T-helper 22 cell (primary cell): ENCODE results near the gene ODF4.

Experiments
- DNase-seq: peaks from one replicate; pipeline ENCODE4 v3.0.0-alpha.2; 2020; ENCODE audit warnings: low read depth

ODF4 gene

DNA sequence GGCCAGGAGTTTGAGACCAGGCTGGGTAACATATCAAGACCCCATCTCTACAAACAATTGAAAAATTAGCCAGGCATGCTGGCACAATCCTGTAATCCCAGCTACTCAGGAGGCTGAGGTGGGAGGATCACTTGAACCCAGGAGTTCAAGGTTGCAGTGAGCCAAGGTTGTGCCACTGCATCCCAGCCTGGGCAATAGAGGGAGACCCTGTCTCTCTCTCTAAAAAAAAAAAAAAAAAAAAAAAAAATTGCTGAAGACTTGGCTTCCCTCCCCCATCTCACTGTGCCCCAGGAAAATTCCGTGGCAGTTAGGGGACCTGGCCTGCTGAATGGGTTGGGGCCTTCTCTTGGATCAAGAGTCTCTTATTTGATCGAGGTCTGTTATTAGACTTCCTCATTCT, at the start of gene ODF4:
TSS of gene ODF4 (plus strand) at position 301 of the 400 bp plus-strand sequence. CDS start 212 bp downstream, outside the sequence.
- DNase-seq: no peak

GRCh38 chr17:8290043-8290442, 49.6 kb upstream of the ODF4 start:
- no peak for DNase-seq

DNA sequence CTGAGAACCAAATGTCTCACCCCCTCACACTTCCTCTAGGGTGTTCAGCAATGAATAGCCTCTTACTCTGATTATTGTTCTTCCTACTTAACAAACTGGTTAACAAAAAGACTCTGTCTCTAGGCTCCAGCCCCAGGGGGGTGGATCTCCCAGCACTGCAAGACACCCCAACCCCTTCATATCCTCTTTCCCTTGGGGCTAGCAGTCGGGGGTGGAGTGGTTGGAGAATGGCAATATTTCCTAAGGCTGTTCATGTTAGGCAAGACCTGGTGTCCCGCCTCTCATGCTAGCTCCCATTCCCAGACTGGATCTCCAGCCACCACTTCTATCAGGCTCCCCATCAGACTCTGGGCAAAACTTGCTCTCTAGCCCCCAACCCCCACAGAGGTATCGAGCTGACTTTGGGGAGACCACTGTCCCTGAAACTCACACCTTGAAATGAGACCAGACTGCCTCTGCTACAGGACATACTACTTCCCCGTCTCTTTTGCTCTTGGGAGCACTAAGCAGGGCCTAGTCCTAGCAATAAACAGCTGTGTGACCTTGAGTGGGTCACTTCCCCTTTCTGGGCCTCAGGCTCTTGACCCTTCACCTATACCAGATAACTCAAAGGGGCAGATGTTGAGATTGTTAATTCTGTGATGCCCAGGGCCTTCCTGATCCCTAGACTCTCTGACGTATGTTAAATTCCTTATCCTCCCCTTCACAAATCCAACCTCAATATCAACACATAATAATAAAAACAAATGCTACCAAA, 46.8 kb upstream of the ODF4 start:
- DNase-seq: no peak

- no peak for DNase-seq
Measured at GRCh38 chr17:8294361-8294760, 45.3 kb upstream of the ODF4 start.

DNA sequence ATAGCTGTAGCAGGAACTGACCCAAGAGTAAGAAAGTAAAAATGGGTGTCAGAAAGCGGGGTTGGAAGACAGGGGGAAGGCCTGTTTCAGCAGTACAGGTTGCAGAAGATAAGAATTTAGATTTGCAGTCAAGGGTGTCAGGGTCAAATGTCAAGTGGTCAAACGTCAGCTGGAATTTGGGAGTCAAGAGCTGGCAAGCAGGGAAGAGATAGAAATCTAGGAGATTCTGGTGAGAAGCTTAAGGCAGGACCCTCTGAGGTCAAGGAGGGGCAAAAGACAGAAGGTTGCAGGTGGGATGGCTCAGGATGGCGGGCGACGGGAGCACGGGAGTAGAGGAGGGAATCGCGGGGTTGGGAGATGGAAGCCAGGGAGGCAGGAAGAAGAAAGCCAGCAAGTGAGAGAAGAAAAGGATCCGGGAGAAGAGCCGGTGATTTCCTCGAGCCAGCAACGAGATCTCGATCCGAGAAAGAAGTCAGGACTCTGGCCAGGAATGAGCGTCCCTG, 44.8 kb upstream of the ODF4 start:
- no peak for DNase-seq

DNA sequence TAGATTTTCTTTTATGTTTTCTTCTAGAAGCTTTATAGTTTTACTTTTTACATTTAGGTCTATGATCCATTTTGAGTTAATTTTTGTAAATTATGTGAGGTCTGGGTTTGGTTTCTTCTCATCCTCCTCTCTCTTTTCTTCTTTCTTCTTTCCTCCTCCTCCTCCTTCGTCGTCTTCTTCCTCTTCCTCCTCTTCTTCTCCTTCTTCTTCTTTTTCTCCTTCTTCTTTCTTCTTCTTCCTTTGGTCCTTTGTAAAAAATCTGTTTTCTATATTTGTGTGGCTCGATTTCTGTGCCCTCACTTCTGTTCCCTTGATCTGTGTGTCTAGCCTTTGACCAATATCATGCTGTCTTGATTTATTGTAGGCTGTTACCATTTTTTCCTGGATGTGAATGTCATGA, 39.4 kb upstream of the ODF4 start:
- no peak for DNase-seq

DNA sequence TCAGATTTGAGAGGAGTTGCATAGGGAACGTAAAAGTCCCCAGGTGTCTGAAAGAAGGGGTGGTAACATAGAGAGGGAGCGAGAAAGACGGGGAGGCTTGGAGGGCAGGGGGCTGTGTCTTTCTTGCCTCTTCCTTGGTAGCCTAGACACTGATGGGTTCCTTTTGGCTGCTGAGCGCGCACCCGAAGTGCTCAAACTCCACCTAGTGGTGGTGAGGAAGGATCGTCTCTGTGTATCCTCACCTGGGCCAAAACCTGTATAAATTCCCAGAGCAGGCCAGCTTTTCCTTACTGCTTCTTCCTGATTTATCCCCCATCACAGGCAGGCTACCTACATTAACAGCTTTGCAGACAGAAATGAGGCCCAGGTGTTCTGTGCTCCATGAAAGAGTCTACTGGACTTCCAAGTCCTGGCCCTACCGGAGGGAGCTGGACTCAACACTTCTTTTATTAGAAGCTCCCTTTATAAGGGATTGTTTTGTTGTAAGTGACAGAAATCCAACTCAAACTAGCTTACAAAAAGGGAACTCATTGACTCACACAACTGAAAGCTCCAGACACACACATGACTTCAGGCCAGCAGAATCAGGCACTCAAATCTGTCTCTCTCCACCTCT, 38.9 kb upstream of the ODF4 start:
- DNase-seq: peak; percentile 42

- DNase-seq: no peak
Measured at GRCh38 chr17:8310601-8311123, 29.0 kb upstream of the ODF4 start.

- no peak for DNase-seq
Measured at GRCh38 chr17:8311131-8311790, 28.4 kb upstream of the ODF4 start.

GRCh38 chr17:8312251-8312650, 27.4 kb upstream of the ODF4 start:
- DNase-seq: no peak

DNA sequence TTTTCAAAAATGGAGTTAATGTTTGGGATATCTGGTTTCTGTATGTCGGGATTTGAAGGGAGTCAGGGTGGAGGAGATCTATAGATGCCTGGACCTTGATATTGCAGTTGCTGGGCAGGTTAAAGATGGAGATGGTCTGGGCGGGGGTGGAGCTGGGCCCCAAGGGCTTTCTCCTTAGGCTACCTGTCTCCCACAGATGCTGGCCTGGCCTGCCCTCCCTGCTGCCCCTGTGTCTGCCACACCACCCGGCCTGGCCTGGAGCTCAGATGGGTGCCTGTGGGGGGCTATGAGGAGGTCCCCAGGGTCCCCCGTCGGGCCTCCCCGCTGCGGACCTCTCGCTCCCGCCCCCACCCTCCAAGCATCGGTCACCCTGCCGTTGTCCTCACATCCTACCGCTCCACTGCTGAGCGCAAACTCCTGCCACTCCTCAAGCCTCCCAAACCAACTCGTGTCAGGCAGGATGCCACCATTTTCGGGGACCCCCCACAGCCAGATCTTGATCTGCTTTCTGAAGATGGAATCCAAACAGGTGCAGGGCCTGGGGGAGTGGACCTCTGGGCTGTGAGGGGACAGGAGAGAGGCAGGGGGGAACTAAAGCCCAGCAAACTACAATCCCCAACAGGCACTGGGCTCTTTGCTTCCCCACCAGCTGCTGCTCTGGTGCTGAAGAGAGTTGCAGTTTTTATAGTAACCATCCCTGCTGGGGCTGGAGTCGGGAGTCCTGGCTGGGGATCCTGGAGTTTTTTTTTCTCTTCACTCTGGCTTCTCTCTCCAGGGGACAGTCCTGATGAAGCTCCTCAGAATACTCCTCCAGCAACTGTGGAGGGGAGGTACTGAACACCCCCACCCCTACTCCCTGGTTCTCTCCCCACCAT, 26.7 kb upstream of the ODF4 start:
- DNase-seq: no peak

DNA sequence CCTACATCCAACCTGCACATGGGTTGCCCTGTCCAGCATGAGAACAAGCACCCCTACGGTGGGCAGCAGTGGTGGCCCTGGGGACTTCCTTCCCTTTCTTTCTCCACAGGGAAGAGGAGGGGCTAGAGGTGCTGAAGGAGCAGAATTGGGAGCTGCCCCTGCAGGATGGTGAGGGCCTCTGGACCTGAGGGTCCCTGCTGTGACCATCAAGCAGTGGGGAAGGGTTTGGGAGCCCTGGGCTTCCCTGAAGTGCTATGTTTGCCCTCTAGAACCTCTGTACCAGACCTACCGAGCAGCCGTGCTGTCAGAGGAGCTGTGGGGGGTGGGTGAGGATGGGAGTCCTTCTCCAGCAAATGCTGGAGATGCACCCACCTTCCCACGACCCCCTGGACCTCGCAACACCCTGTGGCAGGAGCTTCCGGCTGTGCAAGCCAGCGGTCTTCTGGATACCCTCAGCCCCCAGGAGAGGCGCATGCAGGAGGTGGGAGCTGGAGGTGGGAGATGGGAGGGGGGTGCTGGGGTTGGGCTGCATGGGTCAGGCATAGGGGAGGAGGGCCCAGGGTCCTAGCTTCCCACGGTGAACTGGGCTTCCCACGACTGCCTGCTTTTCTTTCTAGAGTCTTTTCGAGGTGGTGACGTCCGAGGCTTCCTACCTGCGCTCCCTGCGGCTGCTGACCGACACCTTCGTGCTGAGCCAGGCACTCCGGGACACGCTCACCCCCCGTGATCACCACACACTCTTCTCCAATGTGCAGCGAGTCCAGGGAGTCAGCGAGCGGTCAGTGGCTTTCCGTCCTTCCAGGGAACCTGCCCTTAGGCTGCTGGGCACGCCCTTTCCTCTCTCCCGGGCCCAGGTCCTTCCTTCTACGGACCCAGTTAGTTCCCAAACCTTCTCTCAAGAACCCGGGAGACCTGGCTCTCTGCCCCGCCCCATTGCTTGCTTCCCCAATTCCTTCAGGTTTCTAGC, 24.6 kb upstream of the ODF4 start:
- no peak for DNase-seq

DNA sequence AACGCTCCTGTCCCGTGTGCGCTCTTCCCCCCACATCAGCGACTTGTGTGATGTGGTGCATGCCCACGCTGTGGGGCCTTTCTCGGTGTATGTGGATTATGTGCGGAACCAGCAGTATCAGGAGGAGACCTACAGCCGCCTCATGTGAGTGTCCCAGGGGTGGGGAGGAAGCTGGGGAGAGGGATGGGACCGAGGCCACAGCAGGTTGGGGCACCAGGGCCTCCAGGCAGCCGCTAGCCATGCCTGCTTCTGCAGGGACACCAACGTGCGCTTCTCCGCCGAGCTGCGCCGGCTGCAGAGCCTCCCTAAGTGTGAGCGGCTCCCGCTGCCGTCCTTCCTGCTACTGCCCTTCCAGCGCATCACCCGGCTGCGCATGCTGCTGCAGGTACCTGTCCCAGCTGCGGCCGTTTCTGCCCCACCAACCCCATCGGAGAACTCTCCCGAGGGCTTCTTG, 23.8 kb upstream of the ODF4 start:
- DNase-seq: no peak

GRCh38 chr17:8318010-8318935, 21.4 kb upstream of the ODF4 start:
- DNase-seq: no peak

- DNase-seq: no peak
Measured at GRCh38 chr17:8320262-8320661, 19.4 kb upstream of the ODF4 start.

GRCh38 chr17:8320990-8321389, 18.6 kb upstream of the ODF4 start:
- DNase-seq: no peak

GRCh38 chr17:8322061-8322460, 17.6 kb upstream of the ODF4 start:
- no peak for DNase-seq

DNA sequence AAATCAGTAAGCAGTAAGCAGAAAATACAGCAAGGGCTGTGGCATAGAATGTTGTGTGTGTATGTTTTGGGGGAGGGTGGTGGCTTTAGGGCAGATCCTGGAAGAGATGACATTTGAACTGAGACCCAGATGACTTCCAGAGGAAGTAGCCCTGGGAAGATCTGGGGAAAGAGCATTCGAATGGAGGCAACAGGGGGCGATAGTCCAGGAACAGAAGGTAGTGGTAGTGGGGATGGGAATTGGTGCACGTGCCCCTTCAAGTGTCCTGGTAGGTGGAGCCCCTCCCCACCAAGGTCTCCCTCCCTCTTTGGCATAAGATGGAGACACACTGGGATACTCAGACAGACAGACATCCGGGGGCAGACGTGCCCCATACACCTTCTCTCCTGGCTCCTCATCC, 15.5 kb upstream of the ODF4 start:
- no peak for DNase-seq

- no peak for DNase-seq
Measured at GRCh38 chr17:8324923-8325322, 14.7 kb upstream of the ODF4 start.
